Right atrium auricular region (tissue), 2 donors: ENCODE measurements around the gene KCTD4. TPM values are rescaled to one million over a fixed set of nuclear protein-coding genes. Genes with fewer than 3 reads are reported as not detected.

ENCODE experiments used
- DNase-seq: peaks from one replicate; pipeline ENCODE4 v3.0.0-alpha.2; 2019; ENCODE audit warnings: low spot score
- H3K27ac ChIP-seq, 2 donors: fragments of 200-600 bp; sonication (generic); 1 replicate in 1 of 2; 2 replicates in 1 of 2; pipeline ENCODE4 v1.5.1; 2016 to 2019
- H3K27me3 ChIP-seq, 2 donors: fragments of 200-600 bp; sonication (generic); one replicate each; pipeline versions ENCODE4 v1.5.1 to v1.6.0; 2017 to 2019
- H3K36me3 ChIP-seq: fragments of 200-600 bp; sonication (generic); one replicate; pipeline ENCODE4 v1.5.1; 2016
- H3K4me1 ChIP-seq, 2 donors: fragments of 200-600 bp; sonication (generic); one replicate each; pipeline versions ENCODE4 v1.5.1 to v1.6.0; 2017 to 2019
- H3K4me3 ChIP-seq, 2 donors: fragments of 200-600 bp; sonication (generic); 1 replicate in 1 of 2; 2 replicates in 1 of 2; pipeline ENCODE4 v1.5.1; 2017 to 2019; ENCODE audit warnings: mild to moderate bottlenecking in 1 of 2, moderate library complexity in 1 of 2
- H3K9me3 ChIP-seq, 2 donors: fragments of 200-600 bp; sonication (generic); one replicate each; pipeline ENCODE4 v1.5.1; 2019
- total RNA-seq, 2 donors: library from RNA; depleted of rRNA; stranded (reverse); fragments of >200 nt; gene quantifications; one replicate each; pipeline ENCODE4 v1.1.0, GENCODE V29; 2016
- TF ChIP-seq, protein P1 (sequence below), 2 donors: fragments of 200-600 bp; sonication (generic); IDR thresholded peaks; one replicate each; pipeline ENCODE4 v1.5.1; 2019; ENCODE audit warnings: antibody characterized with exemption in 2 of 2

KCTD4 gene
- total RNA-seq, 2 donors from 2014 or later, result 0.16 TPM; not detected in 1

DNA sequence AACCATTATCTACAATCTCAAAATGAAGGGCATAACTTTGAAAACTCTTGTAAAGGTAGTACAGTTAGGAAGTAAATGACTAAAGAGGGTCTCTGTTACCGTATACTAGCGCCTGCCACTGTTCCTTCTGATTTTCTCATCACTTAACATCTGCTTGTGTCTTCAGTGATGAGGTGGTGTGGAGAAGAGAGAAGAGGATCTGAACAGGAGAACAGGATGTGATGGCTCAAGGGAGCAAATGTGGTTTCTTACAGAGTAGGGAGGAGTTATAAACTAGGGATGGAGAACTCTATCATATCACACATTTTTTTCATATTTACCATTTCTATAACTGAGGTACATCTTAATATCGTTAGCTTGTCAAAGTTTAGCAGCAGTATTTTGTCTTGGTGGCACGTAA is 1.1 kb downstream of the KCTD4 start:
- H3K27ac ChIP-seq, result no peak overlapping the region
- H3K36me3 ChIP-seq, result no peaks in the 10 kb centered on the region
- H3K4me1 ChIP-seq, result peaks cover 0 to 18% of the 10 kb centered on the region in 2 donors
- TF ChIP-seq, protein P1, sequence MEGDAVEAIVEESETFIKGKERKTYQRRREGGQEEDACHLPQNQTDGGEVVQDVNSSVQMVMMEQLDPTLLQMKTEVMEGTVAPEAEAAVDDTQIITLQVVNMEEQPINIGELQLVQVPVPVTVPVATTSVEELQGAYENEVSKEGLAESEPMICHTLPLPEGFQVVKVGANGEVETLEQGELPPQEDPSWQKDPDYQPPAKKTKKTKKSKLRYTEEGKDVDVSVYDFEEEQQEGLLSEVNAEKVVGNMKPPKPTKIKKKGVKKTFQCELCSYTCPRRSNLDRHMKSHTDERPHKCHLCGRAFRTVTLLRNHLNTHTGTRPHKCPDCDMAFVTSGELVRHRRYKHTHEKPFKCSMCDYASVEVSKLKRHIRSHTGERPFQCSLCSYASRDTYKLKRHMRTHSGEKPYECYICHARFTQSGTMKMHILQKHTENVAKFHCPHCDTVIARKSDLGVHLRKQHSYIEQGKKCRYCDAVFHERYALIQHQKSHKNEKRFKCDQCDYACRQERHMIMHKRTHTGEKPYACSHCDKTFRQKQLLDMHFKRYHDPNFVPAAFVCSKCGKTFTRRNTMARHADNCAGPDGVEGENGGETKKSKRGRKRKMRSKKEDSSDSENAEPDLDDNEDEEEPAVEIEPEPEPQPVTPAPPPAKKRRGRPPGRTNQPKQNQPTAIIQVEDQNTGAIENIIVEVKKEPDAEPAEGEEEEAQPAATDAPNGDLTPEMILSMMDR (IDR thresholded peaks at IDR 0.05), result no peak
- H3K9me3 ChIP-seq, result no peaks in the 10 kb centered on the region
- H3K4me3 ChIP-seq, result no peak overlapping the region
- H3K27me3 ChIP-seq, result no peaks in the 10 kb centered on the region
- no peak for DNase-seq

DNA sequence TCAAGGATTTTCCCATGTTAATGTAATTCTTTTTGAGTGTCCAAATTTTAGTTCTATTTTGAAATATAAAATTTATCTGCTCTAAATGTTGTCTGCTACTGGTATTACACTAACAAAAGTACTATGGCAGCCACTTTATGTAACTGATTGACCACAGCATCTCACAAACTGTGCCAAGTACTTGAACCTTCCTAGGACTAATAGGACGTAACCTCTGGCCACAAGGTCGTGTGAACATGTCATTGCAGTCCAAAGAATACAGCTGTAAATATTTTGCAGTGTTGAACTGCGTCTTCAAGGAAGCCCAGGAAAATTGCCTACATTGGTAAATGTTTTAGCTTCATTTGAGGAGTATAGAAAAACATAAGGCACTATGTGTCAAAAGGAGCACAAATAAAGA is 1.9 kb downstream of the KCTD4 start:
- H3K27ac ChIP-seq, result no peak overlapping the region
- no peaks in the 10 kb centered on the region for H3K36me3 ChIP-seq
- peaks cover 0 to 17% of the 10 kb centered on the region in 2 donors for H3K4me1 ChIP-seq
- TF ChIP-seq, protein P1 (IDR thresholded peaks at IDR 0.05), result no peak
- DNase-seq, result no peak
- no peak overlapping the region for H3K4me3 ChIP-seq
- no peaks in the 10 kb centered on the region for H3K27me3 ChIP-seq
- H3K9me3 ChIP-seq, result no peaks in the 10 kb centered on the region

DNA sequence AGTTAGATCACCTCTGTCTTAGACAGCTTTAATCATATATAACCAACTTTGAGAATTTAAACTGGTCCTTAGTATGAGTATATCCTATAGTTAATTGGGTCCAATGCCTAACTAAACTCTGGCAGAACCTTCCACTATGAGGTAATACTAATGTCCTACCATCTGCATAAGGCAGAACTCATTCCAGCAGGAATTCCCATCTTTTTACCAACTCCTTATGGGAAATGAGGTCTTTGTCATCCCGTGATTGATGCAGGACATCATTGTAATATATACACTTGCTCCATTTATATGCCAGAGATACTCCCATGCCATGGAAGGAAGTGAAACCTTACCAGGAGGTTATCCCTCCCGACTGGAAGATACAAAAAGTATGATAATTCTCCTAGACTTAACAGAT is 2.8 kb downstream of the KCTD4 start:
- Histone ChIP-seq H3K4me1 (peaks cover 0 to 17% of the 10 kb centered on the region in 2 donors), H3K9me3 (no peaks in the 10 kb centered on the region), H3K27me3 (no peaks in the 10 kb centered on the region), H3K36me3 (no peaks in the 10 kb centered on the region), H3K4me3 (no peak overlapping the region), H3K27ac (no peak overlapping the region)
- no peak for DNase-seq
- TF ChIP-seq, protein P1 (IDR thresholded peaks at IDR 0.05), result no peak

DNA sequence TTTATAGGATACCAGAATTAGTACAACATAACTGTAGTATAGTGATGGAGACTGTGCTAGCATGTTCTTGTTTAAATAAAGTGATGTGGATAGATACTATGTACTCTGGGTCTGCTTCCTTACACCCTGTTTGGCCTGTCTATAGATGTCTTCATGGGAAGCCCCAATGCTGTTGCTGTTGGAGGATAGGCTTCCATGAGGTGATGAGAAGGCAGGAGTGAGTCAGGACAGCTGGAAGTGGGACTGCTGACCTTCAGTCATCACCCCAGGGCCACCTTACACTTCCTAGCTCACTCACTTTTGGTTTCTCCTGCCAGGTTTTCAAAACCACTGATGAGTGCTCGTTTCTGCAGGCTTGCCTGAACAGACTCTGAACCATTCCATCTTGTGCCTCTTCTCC is 4.2 kb downstream of the KCTD4 start:
- no peak for DNase-seq
- no peak overlapping the region for H3K27ac ChIP-seq
- no peaks in the 10 kb centered on the region for H3K36me3 ChIP-seq
- H3K27me3 ChIP-seq, result no peaks in the 10 kb centered on the region
- no peak overlapping the region for H3K4me3 ChIP-seq
- H3K9me3 ChIP-seq, result no peaks in the 10 kb centered on the region
- peaks cover 0 to 17% of the 10 kb centered on the region in 2 donors for H3K4me1 ChIP-seq
- TF ChIP-seq, protein P1 (IDR thresholded peaks at IDR 0.05), result no peak

DNA sequence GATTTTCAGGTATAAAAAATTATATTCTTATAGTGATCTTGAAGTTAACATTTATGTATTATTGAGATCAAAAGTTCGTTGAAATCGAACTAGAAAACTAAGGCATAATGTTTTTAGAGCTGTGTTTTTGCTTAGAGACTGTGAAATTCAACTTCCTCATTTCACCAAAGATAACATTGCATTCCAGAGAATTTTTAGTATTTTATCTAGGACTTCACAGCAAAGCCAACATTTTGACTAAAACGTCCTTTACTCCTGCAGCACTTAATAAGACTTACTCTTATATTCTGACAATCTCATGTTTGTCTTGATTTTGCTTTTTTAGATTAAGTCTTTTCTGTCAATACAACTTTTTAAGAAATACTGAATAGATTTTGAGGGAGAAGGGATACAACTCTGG is 4.7 kb downstream of the KCTD4 start:
- TF ChIP-seq, protein P1 (IDR thresholded peaks at IDR 0.05), result no peak
- Histone ChIP-seq H3K4me1 (peaks cover 0 to 17% of the 10 kb centered on the region in 2 donors), H3K36me3 (no peaks in the 10 kb centered on the region), H3K27me3 (no peaks in the 10 kb centered on the region), H3K9me3 (no peaks in the 10 kb centered on the region), H3K27ac (no peak overlapping the region), H3K4me3 (no peak overlapping the region)
- no peak for DNase-seq

DNA sequence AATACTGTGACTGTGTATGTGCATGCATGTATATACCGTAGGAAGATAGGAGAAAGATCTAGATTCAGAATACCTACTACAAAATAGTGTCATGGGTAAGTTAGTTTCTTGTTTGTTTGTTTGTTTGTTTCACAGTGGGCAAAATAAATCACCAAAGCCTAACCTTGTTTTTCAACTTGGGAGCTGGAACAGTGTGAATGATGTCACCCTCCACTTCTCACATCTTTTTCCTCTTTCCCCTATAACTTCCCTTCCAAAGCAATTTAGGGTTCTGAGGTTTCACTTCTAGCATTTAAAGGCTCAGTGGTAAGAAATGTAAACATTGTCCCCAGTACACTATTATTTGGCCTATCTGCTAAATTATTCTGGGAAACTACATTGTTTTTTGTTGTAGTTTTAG is 5.4 kb downstream of the KCTD4 start:
- Histone ChIP-seq H3K9me3 (no peaks in the 10 kb centered on the region), H3K4me1 (peaks cover 0 to 17% of the 10 kb centered on the region in 2 donors), H3K4me3 (no peak overlapping the region), H3K27ac (no peak overlapping the region), H3K27me3 (no peaks in the 10 kb centered on the region), H3K36me3 (no peaks in the 10 kb centered on the region)
- TF ChIP-seq, protein P1 (IDR thresholded peaks at IDR 0.05), result no peak
- no peak for DNase-seq
